HEK293T (cell line): ENCODE measurements around the gene PKP1.

Experiments used
- ARNT ChIP-seq: fragments of 450-650 bp; IDR thresholded peaks from 2 replicates; pipeline ENCODE4 v1.6.1; 2017; ENCODE audit warnings: mild to moderate bottlenecking
- BHLHE40 ChIP-seq: fragments of 450-650 bp; IDR thresholded peaks from 2 replicates; pipeline ENCODE4 v1.6.1; 2016; ENCODE audit warnings: mild to moderate bottlenecking, moderate library complexity, borderline replicate concordance
- CTBP1 ChIP-seq: fragments of 450-650 bp; IDR thresholded peaks from 2 replicates; pipeline ENCODE4 v1.6.1; 2016; ENCODE audit warnings: borderline replicate concordance
- FOXA1 ChIP-seq: fragments of 450-650 bp; IDR thresholded peaks from 2 replicates; pipeline ENCODE4 v1.6.1; 2016; ENCODE audit warnings: mild to moderate bottlenecking
- FOXK2 ChIP-seq: fragments of 450-650 bp; IDR thresholded peaks from 2 replicates; pipeline ENCODE4 v1.6.1; 2016; ENCODE audit warnings: mild to moderate bottlenecking
- FOXM1 ChIP-seq: fragments of 450-650 bp; IDR thresholded peaks from 2 replicates; pipeline ENCODE4 v1.6.1; 2017; ENCODE audit warnings: mild to moderate bottlenecking, borderline replicate concordance
- HDGF ChIP-seq: fragments of 450-650 bp; IDR thresholded peaks from 2 replicates; pipeline ENCODE4 v1.6.1; 2017; ENCODE audit warnings: antibody characterized with exemption, borderline replicate concordance
- L3MBTL2 ChIP-seq: fragments of 450-650 bp; conservative IDR thresholded peaks from 2 replicates; pipeline ENCODE4 v1.6.1; 2016; ENCODE audit warnings: mild to moderate bottlenecking
- LEF1 ChIP-seq: fragments of 450-650 bp; IDR thresholded peaks from 2 replicates; pipeline ENCODE4 v1.6.1; 2017; ENCODE audit warnings: mild to moderate bottlenecking, borderline replicate concordance
- NFRKB ChIP-seq: fragments of 450-650 bp; IDR thresholded peaks from 2 replicates; pipeline ENCODE4 v1.6.1; 2016; ENCODE audit warnings: mild to moderate bottlenecking, moderate library complexity
- SP1 ChIP-seq: fragments of 450-650 bp; IDR thresholded peaks from 2 replicates; pipeline ENCODE4 v1.6.1; 2017
- SUZ12 ChIP-seq: fragments of 450-650 bp; IDR thresholded peaks from 2 replicates; pipeline ENCODE4 v1.6.1; 2016; ENCODE audit warnings: mild to moderate bottlenecking
- TARDBP ChIP-seq: fragments of 450-650 bp; IDR thresholded peaks from 2 replicates; pipeline ENCODE4 v1.6.1; 2016
- TF ChIP-seq, protein P1 (sequence below): fragments of 450-650 bp; IDR thresholded peaks from 2 replicates; pipeline ENCODE4 v1.6.1; 2016

DNA sequence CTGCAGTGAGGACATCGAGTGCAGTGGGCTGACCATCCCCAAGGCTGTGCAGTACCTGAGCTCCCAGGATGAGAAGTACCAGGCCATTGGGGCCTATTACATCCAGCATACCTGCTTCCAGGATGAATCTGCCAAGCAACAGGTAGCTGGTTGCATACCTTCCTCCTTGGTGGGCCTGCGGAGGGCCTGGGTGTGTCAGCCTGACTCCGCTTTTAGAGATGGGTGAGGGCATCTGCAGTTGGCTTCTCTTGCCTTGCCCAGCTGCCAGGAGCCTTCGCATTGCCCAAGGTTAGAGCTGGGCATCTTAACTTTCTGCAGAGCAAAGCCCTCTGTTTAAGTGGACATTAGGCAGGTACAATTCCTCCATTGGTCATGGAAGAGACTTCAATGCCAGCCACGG lies 33.2 kb downstream of the PKP1 start:
- no peak for TF ChIP-seq TARDBP
- no peak for TF ChIP-seq L3MBTL2
- TF ChIP-seq NFRKB = no peak
- TF ChIP-seq BHLHE40 = no peak
- TF ChIP-seq FOXK2 = no peak
- no peak for TF ChIP-seq SP1
- TF ChIP-seq, protein P1, sequence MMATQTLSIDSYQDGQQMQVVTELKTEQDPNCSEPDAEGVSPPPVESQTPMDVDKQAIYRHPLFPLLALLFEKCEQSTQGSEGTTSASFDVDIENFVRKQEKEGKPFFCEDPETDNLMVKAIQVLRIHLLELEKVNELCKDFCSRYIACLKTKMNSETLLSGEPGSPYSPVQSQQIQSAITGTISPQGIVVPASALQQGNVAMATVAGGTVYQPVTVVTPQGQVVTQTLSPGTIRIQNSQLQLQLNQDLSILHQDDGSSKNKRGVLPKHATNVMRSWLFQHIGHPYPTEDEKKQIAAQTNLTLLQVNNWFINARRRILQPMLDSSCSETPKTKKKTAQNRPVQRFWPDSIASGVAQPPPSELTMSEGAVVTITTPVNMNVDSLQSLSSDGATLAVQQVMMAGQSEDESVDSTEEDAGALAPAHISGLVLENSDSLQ = no peak
- no peak for TF ChIP-seq FOXM1
- no peak for TF ChIP-seq ARNT
- no peak for TF ChIP-seq LEF1
- TF ChIP-seq HDGF = no peak
- TF ChIP-seq SUZ12 = no peak
- no peak for TF ChIP-seq FOXA1
- no peak for TF ChIP-seq CTBP1
